Measurements from ENCODE around the gene DYNLRB1.

DNA sequence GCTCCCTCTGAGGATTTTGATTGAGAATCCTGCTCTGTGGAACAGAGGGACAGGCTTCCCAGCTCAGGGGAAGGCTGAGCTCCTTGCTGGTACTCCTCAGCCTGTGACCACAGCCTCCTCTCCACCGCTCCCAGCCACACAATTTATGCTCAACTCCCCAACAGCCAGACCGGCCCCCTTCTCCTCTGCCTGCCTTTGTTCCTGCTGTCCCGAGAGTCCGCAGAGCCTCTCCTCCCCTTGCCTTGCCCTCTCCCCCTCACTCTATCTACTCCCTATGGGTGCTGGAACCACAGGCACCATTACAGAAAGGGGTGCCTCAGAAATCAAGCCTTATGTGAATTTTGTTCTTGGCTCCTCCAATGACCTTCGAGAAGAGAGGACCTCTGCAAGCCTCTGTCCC lies 58.2 kb downstream of the DYNLRB1 start:
- TF ChIP-seq NFIC (IDR thresholded peaks at IDR 0.05; ENCODE audit: low read depth, low read length) (no peak), ATF7 (IDR thresholded peaks at IDR 0.05; ENCODE audit: low read depth) (no peak), CTCF (IDR thresholded peaks at IDR 0.05 in 2 of 3, conservative IDR thresholded peaks at IDR 0.05 in 1 of 3; ENCODE audit: control insufficient read depth in 2 of 3, extremely low read depth in 1 of 3, insufficient read depth in 1 of 3, low read depth in 3 of 3, low read length in 3 of 3) (no peak), RFX5 (IDR thresholded peaks at IDR 0.05; ENCODE audit: low read depth, low read length) (no peak), SMC3 (IDR thresholded peaks at IDR 0.05; ENCODE audit: borderline replicate concordance, low read length) (no peak), POLR2A (IDR thresholded peaks at IDR 0.05; ENCODE audit: low read depth, low read length) (no peak), EZH2 (IDR thresholded peaks at IDR 0.05; ENCODE audit: borderline replicate concordance, control insufficient read depth, low read depth, low read length) (no peak)
